MV-4-11 (cell line): ENCODE measurements around the gene EML1.

Source experiments
- DNase-seq: peaks from one replicate; lab custom pipeline; 2025; lab: John Stamatoyannopoulos, UW

EML1 gene

DNA sequence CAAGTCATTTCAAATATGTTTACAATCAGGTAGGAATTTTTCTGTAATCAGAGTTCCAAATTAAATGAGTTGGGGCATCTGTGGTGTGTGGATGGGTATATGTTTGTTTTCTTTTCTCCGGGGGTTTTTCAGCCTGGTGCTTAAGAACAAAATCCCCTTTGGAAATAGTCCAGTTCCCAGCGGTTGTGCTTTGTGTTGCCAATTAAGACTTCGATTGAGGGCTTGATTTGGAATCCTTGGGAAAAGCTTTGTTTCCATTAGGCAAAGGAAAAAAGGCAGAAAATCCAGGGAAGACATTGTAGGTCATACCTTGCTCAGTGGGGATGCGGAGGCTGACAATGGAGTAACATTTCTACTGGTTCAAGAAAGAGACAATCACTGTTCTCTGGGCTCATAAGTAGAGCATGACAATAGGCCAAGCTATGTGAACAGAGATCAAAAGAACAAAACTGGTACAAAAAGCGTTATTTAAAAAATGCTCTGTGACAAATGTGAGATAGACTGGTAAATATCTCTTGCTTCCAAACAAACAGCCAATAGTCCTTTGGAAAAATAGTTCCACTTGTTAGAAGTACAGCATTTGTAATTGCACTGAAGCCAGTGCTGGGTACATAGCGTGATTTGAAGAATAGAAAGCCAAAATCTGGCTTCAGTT, 79.7 kb downstream of the EML1 start:
- no peak for DNase-seq

DNA sequence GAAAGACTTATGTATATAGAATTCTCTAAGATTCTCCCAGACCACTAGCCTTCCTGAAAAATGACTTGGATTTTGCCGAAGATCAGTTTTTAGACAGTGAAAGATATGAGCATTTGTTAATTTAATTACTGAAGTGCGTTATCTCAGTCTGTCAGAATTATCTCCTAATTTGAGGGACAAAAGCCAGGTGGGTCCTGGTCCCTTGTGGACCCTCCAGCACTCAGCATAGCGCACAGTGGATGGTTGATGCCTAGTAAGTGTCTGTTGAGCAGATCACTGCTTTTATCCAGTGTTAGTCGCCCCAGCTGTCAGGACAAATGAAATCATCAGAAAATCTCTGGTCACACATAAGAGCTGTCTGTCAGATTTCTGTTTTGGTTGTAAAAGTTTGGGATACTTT, 80.4 kb downstream of the EML1 start:
- no peak for DNase-seq

DNA sequence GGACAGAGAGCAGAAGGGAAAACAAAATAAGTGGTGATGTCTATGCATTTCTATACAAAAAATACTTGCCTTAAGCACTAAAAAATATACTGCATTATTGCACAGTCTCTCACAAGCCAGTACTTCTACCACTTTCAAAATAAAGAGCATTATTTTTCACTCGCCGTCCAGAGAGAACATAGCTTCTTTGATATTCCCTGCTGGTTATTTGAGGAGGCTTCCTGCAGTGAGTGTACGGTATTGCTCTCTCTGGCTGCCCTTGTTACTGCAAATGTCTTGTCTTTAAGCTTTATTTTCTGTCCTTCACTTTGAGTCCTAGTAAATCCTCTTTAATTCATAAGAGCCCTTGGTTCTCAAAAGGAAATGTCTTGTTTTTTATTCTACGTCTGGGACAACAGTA, 81.1 kb downstream of the EML1 start:
- no peak for DNase-seq

GRCh38 chr14:99875421-99875820, 82.2 kb downstream of the EML1 start:
- DNase-seq: no peak

- no peak for DNase-seq
Measured at GRCh38 chr14:99875836-99876235, 82.6 kb downstream of the EML1 start.

DNA sequence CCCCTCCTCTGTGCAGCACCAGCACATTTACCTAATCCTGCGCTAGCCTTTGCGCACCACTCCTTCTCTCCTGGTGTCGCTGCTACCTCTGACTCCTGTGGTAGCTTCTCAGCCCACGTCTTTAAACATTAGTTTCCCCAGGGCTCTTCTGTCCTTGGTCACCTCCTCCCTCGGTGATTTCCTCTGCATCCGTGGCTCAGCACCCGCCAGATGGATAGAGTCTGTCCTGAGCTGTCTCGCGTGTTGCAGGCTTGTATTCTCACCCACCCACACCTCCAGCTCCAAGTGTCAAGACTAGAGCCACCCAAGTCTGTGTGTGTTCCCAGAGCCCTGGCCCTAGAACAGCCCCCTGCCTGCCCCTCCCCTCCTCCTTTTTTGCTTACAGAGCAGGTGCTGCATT, 83.2 kb downstream of the EML1 start:
- DNase-seq: no peak

DNA sequence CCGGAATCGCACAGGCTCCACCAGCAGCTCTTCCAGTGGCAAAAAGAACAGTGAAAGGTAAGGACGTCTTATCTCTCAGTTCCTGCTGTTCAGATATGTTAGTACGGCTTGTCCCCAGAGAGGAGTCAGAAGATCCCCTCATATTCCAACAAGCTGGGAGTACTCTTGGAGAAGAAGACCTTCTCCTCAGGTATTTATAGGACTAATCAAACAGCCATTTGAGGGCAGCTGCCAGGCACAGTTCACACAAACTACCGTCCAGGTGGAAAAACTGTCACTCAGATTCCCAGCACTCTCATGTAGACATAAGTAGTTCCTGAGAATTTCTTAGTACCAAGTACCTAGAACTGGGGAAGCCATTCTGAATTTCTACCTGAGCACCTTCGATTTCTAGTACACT, 85.3 kb downstream of the EML1 start:
- no peak for DNase-seq

DNA sequence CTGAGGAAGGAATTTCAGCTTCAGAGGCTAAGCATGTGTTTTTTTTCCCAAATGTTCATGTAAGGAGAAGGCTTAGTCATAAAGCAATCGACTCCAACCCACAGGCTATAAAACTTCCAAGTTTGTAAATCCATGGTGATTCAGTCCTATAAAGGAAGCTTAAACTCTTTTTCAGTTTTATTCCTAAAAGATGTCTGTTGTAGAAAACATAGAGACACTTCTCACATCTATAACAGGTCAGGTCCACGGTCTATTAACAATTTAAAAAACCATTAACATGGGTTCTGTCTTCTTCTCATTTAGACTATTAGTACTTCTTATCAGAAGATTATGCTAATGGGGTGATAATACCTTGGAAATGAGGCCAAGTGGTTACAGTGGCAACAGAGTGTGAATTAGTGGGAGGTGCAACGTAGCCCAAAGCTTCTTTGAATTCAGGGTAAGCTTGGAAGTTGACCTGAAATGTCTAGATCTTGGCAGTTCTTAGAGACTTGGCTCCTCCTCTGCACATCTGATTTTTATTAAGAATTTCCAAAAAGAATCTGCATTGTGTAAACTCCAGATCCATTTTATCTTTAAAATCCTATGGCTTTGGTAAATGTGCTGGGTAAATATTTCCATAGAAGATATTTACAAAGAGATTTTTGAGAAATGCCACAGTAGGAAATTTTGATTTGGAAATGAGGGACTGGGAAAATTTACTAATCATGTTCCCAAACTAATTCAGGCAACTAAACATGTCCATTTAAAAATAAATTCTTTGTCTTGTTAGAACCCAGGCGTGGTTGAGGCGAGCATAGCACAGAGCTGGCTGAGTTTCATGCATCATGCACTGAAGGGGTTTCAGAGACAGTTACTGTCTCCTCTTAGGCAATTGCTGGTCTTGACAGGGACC, 86.4 kb downstream of the EML1 start:
- DNase-seq: no peak

GRCh38 chr14:99880651-99881420, 87.6 kb downstream of the EML1 start:
- no peak for DNase-seq

- DNase-seq: no peak
Measured at GRCh38 chr14:99883866-99884650, 90.8 kb downstream of the EML1 start.

DNA sequence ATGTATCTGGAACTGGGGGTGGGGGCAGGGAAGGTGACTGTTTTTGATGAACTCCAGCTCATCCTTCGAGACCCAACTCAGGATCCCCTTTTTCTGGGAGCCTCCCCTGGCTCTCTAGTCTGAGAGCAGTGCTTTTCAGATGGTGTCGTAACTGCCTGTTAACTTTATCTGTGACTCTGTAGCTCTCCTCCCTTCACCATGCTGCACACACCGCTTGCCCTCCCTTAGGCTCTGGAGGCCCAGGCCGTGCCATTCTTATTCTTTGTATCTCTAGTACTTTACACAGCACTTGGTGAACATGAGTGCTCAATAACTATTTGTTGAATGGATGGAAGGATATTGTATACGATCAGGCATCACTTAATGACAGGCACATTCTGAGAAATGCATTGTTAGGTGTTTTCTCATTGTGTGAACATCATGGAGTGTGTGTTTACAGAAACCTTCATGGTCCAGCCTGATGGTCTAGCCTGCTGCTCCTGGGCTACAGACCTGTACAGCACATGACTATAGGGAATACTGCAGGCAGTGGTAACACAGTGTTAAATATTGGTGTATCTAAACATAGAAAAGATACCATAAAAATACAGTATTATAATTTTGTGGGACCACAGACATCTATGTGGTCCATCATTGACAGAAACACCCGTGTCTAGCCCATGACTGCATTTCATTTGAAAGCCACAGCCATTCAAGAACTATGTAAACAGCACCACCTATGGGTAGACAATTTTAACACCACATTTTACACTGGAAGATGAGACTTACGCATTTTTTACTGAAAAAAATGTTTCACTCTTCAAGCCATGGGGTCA, 91.8 kb downstream of the EML1 start:
- DNase-seq: peak; percentile 41

- no peak for DNase-seq
Measured at GRCh38 chr14:99885649-99885958, 92.4 kb downstream of the EML1 start.

- no peak for DNase-seq
Measured at GRCh38 chr14:99887407-99887806, 94.2 kb downstream of the EML1 start.

GRCh38 chr14:99888149-99888548, 94.9 kb downstream of the EML1 start:
- DNase-seq: no peak

- no peak for DNase-seq
Measured at GRCh38 chr14:99889268-99889667, 96.1 kb downstream of the EML1 start.

DNA sequence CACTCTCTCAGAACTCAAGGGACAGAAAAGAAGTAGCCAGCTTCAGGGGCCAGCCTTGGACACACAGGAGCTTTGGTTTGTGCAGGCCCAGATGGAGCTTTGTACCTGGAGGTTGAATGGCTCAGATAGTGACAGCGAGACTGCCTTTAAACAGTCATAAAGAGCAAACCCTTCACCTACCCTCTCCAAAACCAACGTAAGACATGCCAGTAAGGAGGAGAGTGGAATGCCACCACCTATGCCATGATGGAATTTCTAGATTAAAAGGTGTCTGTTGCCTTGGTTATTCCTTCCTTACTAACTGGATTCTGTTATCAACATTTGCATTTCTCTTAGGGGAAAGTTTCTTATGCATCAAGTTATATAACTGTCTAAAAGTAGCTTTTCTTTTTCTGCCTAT, 98.1 kb downstream of the EML1 start:
- DNase-seq: no peak

DNA sequence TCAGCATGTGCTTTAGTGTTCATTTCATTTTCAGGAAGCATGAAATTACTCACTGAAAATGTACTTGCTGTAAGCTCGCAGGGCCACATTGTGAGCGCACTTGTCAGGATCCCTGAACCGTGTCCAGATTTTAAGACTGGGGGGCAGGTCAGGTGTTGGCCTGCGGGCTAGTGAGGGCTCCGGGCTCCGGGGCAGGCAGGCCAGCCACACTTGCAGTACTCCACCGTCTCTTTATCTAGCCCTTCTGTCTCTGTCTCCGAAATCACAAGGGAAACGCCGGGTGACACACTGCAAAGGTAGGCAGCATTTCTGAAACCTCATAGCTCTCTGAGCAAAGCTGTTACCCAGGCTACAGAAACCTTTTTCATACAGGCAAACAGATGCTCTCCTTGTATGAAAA, 98.7 kb downstream of the EML1 start:
- DNase-seq: no peak

GRCh38 chr14:99892406-99892805, 99.2 kb downstream of the EML1 start:
- no peak for DNase-seq

DNA sequence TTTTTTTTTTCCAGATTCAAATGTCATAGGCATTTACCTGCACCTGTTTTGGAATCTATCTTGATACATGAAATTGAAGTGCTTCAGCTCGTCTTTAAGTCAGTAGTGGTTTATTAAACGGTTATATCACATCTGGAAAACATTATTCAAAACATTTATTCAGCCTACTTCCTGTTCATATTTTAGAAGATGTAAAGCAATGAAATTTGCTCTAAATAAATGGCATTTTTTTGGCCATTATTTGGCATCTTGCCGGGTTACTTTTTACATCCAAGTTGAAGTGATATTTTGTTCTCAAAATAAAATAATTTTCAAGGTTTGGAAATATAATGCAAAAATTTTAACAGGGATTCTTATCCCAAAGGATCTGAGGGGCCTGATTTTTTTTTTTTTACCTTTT, 103.1 kb downstream of the EML1 start:
- DNase-seq: no peak

DNA sequence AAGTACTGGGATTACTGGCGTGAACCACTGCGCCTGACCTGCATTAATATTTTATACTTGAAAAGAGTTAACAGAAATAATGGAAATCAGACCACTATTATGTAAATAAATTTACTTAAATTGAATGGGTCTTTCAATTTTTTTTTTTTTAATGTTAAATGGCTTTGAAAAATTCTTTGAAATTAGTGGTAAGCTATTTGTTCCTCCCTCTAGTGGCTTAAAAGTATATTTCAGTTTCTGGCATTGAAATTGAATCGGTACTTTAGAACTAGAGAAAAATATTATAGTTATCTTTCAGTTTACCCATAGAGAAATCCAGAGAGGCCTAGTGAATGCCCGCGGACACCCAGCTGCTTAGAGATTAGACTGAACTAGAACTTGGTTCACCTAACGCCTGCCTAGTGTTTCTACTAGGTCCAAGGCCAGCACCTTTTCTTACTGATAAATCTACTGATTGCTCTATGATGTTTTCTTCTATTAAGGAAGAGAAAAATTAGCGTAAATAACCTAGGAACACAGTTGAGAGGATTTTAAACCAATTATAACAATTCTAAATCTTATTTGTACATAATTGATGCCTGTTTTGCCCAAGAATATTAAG, 106.5 kb downstream of the EML1 start:
- DNase-seq: no peak

DNA sequence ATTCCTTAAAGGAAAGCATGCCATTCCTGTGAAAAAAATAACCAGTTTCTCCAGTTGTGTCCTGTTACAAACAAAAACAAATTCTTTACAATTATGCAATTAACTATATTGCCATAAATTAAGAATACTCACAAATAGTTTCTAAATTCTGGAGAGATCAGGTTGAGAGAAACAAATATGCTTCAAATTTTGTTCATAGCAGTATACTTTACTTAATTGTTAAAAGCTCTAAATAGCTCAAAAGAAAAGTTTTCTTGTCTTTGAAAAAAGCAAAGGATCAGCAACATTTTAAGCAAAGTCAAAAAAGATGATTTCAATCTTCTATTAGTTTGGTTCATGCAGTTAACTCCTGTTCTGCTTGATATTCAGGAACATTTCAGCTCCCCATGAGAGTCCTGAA, 109.7 kb downstream of the EML1 start:
- no peak for DNase-seq
